ENCODE measurements around the gene CD3E.

Gene CD3E

GRCh38 chr11:118310271-118310670 is 5.7 kb downstream of the CD3E start:
- H3K27me3 ChIP-seq (replicated peaks; ENCODE audit: insufficient read depth, low read length) = no peaks in the 10 kb centered on the region
- TF ChIP-seq CTCF (IDR thresholded peaks at IDR 0.05; ENCODE audit: low read length) (no peak), EZH2phosphoT487 (IDR thresholded peaks at IDR 0.05; ENCODE audit: low read length) (no peak), EZH2 (optimal IDR thresholded peaks at IDR 0.05; ENCODE audit: low read depth, low read length) (no peak)
- no peaks in the 10 kb centered on the region for H3K4me1 ChIP-seq (ENCODE audit: low read length)
- no peaks in the 10 kb centered on the region for H3K79me2 ChIP-seq (ENCODE audit: low read length)
- H2AFZ ChIP-seq (ENCODE audit: low read length) = no peak overlapping the region
- H3K4me2 ChIP-seq (ENCODE audit: low read depth, low read length) = no peak overlapping the region
- no peak overlapping the region for H3K9ac ChIP-seq (ENCODE audit: low read length)
- H4K20me1 ChIP-seq (ENCODE audit: insufficient read depth, low read length) = no peaks in the 10 kb centered on the region
- H3K27ac ChIP-seq (ENCODE audit: low read length) = no peak overlapping the region
- DNase-seq = no peak
- no peaks in the 10 kb centered on the region for H3K36me3 ChIP-seq (replicated peaks; ENCODE audit: insufficient read depth, low read length)
- no peaks in the 10 kb centered on the region for H3K9me2 ChIP-seq (replicated peaks; ENCODE audit: insufficient read depth, low read length)
- no peak overlapping the region for H3K4me3 ChIP-seq (ENCODE audit: low read length)
- H3K9me3 ChIP-seq (replicated peaks; ENCODE audit: insufficient read depth, low read length) = no peaks in the 10 kb centered on the region
- no peaks in the 10 kb centered on the region for H3F3A ChIP-seq (ENCODE audit: insufficient read depth, low read length)

- Histone ChIP-seq H3K4me2 (ENCODE audit: low read depth, low read length) (no peak overlapping the region), H4K20me1 (ENCODE audit: insufficient read depth, low read length) (no peaks in the 10 kb centered on the region), H3K79me2 (ENCODE audit: low read length) (no peaks in the 10 kb centered on the region), H3F3A (ENCODE audit: insufficient read depth, low read length) (no peaks in the 10 kb centered on the region), H3K36me3 (replicated peaks; ENCODE audit: insufficient read depth, low read length) (no peaks in the 10 kb centered on the region), H2AFZ (ENCODE audit: low read length) (no peak overlapping the region), H3K9me3 (replicated peaks; ENCODE audit: insufficient read depth, low read length) (no peaks in the 10 kb centered on the region), H3K27me3 (replicated peaks; ENCODE audit: insufficient read depth, low read length) (no peaks in the 10 kb centered on the region), H3K9ac (ENCODE audit: low read length) (no peak overlapping the region), H3K9me2 (replicated peaks; ENCODE audit: insufficient read depth, low read length) (no peaks in the 10 kb centered on the region), H3K27ac (ENCODE audit: low read length) (no peak overlapping the region), H3K4me1 (ENCODE audit: low read length) (peaks cover 4% of the 10 kb centered on the region), H3K4me3 (ENCODE audit: low read length) (no peak overlapping the region)
- TF ChIP-seq CTCF (IDR thresholded peaks at IDR 0.05; ENCODE audit: low read length) (no peak), EZH2 (optimal IDR thresholded peaks at IDR 0.05; ENCODE audit: low read depth, low read length) (no peak), EZH2phosphoT487 (IDR thresholded peaks at IDR 0.05; ENCODE audit: low read length) (no peak)
- DNase-seq = no peak
Observed at GRCh38 chr11:118310781-118311485, 6.4 kb downstream of the CD3E start.

GRCh38 chr11:118311518-118311917 is 7.0 kb downstream of the CD3E start:
- Histone ChIP-seq H3K27me3 (replicated peaks; ENCODE audit: insufficient read depth, low read length) (no peaks in the 10 kb centered on the region), H3K36me3 (replicated peaks; ENCODE audit: insufficient read depth, low read length) (no peaks in the 10 kb centered on the region), H3K4me3 (ENCODE audit: low read length) (no peak overlapping the region), H3F3A (ENCODE audit: insufficient read depth, low read length) (no peaks in the 10 kb centered on the region), H3K4me1 (ENCODE audit: low read length) (peaks cover 9% of the 10 kb centered on the region), H3K27ac (ENCODE audit: low read length) (no peak overlapping the region), H3K9ac (ENCODE audit: low read length) (no peak overlapping the region), H3K9me2 (replicated peaks; ENCODE audit: insufficient read depth, low read length) (no peaks in the 10 kb centered on the region), H3K79me2 (ENCODE audit: low read length) (no peaks in the 10 kb centered on the region), H3K9me3 (replicated peaks; ENCODE audit: insufficient read depth, low read length) (no peaks in the 10 kb centered on the region), H2AFZ (ENCODE audit: low read length) (no peak overlapping the region), H4K20me1 (ENCODE audit: insufficient read depth, low read length) (no peaks in the 10 kb centered on the region), H3K4me2 (ENCODE audit: low read depth, low read length) (no peak overlapping the region)
- TF ChIP-seq EZH2 (optimal IDR thresholded peaks at IDR 0.05; ENCODE audit: low read depth, low read length) (no peak), EZH2phosphoT487 (IDR thresholded peaks at IDR 0.05; ENCODE audit: low read length) (no peak), CTCF (IDR thresholded peaks at IDR 0.05; ENCODE audit: low read length) (no peak)
- DNase-seq = no peak
